ENCODE data around the gene CAPRIN2.

- no peak for TF ChIP-seq POLR2A (IDR thresholded peaks at IDR 0.05)
- TF ChIP-seq CTCF (IDR thresholded peaks at IDR 0.05) = no peak
Measured at GRCh38 chr12:30792648-30793499, 38.1 kb upstream of the CAPRIN2 start.

Measured in testis (tissue), 2 donors.